HG03280 (cell line): ENCODE measurements around the gene GGT6.
"Not testable (repeated sequence)": the region's sequence is repeated elsewhere in the genome, so short reads cannot be mapped to it uniquely, and the experiment has no call there.

Experiments used
- ATAC-seq: cut with Tn5 transposase; IDR thresholded peaks from one replicate; pipeline ENCODE4 v1.9.1; 2021; ENCODE audit warnings: mild to moderate bottlenecking, moderate library complexity; ENCODE audit not compliant: unreplicated experiment

GGT6 gene

DNA sequence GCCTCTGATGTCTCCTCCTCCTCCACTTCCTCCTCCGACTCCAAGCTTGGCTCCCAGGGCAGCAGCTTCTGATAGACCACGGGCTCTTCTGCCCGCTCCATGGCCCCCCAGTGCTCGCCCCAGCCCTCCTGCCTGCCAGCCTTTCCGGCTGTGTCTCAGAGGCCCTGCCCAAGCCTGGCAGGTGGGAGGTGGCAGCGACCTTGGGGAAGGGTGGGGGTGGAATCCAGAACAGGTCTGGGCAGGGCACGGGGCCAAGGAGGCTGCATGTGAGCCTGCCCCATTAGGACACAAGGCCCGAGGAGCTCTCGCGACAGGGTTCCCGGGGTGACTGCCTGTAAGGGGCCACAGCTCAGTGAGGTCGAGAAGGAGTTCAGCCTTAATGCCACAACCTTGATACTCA is at the start of gene GGT6:
GGT6 (minus strand) TSS at position 157 of the 400 bp plus-strand sequence; CDS start at position 101, 56 bp downstream.
- ATAC-seq: no peak

- no peak for ATAC-seq
Observed at GRCh38 chr17:4610162-4610561, 49.8 kb upstream of the GGT6 start.

DNA sequence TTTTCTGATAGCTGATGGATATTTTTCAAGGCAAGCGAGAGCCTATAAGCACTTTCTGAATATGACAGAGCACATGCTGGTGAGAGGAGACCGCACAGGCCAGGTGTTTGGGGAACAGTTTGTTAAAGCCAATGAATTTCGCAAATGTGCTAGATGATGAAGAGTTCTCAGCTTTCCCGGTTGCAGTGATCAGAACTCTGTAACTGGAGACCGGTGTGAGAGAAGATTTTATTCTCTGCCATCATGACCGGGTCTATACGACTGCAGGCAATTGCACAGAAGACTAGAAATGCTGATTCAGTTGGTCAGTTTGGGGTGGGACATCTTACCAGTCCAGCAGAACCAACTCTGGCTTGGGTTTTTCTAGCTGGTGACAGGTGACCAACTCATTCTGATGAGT is 49.4 kb upstream of the GGT6 start:
- ATAC-seq: no peak

- ATAC-seq: no peak
Observed at GRCh38 chr17:4607773-4608187, 47.4 kb upstream of the GGT6 start.

GRCh38 chr17:4607261-4607741 is 46.9 kb upstream of the GGT6 start:
- ATAC-seq: no peak

DNA sequence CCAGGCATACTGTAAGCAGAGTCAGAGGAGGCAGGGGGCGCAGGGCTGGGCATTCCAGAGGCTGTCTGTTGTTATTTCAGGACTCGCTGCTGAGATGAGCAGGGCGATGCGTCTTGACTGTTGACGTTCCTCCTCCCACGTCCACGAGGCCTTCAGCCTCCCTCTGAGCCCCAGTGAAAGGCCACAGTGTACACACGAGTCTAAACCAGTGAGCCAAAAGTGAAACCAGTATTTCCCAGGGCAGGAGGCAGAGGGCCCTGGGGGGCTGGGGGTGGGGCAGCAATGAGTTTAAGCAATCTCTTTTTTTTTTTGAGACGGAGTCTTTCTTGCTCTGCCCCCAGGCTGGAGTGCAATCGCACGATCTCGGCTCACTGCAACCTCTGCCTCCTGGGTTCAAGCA is 45.4 kb upstream of the GGT6 start:
- ATAC-seq: no peak

DNA sequence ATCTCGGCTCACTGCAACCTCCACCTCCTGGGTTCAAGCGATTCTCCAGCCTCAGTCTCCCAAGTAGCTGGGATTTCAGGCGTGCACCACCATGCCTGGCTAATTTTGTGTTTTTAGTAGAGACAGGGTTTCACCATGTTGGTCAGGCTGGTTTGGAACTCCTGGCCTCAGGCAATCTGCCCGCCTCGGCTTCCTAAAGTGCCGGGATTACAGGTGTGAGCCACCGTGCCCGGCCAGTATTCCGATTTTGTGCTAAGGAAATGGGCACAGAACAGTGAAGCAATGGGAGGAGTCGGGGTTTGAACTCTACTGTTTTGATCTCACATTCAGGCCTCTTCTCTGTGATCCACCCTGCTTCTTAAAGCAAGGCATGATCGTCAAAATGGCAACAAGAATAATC is 44.4 kb upstream of the GGT6 start:
- not testable (repeated sequence) for ATAC-seq

GRCh38 chr17:4604111-4604644 is 43.8 kb upstream of the GGT6 start:
- ATAC-seq: no peak

DNA sequence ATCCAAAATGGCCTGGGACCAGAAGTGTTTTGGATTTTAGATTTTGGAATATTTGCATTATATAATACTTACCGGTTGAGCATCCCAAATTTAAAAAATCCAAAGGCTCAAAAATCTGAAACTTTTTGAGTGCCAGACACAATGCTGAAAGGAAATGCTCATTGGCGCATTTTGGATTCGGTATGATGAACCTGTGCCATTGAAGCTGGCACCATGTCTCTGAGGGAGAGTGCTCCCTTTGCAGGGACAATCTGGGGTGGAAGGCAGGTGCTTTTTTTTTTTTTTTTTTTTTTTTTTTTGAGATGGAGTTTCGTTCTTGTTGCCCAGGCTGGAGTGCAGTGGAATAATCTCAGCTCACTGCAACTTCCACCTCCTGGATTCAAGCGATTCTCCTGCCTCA is 41.7 kb upstream of the GGT6 start:
- no peak for ATAC-seq

- no peak for ATAC-seq
Observed at GRCh38 chr17:4601326-4601725, 40.9 kb upstream of the GGT6 start.

DNA sequence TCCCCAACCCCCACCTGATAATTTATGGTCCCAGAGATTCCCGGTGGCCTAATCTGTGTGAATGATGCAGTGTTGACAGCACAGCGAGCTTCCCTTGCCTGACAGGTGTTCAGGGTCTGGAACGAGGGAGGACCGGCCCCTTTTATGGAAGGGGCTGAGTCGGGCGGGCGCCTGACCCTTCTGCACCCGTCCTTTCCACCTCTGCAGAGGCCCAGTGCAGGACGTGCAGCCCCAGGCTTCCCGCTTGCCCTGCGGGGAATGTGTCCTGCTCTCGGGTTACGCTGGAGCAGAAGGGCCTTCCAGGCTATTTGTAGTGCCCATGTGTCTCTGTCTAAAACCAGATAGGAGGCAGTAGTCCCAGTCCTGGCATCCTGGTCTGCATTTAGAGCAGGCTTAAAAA is 40.2 kb upstream of the GGT6 start:
- ATAC-seq: no peak

DNA sequence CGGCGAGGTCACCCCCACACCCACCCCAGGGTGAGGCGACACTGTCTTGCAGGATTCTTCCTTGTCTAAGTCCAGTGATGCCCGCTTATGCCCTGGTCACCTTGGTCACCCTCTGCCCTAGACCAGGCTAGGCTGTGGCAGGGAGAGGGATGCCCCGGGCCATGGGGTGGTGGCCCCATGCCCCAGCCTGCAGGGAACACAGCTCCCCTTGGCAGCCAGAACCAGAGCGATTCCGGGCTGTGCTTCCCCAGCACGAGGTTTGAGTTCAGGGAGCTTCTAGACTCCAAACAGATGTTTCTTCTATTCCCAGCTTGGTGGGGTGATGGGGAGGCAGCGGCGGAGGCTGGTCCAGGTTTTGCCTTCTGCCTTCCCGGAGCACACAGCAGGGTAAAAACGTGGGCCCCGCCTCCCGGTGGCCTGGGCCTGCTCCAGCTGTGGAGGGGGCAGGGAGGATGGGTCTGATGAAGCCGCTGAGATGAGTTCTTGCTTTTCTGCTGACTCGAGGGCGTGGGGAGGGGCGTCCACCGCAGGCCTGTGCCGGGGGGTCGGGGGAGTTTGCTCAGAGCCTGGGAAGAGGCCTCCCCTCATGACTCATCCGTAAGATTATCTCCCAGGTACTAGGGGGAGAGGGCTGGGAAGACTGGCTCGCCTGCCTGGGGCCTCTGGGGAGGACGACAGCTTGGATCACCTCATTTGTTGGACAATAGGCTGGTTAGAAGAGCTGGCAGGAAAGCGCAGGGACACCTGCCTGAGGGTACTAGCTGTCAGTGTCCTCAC is 39.3 kb upstream of the GGT6 start:
- no peak for ATAC-seq

DNA sequence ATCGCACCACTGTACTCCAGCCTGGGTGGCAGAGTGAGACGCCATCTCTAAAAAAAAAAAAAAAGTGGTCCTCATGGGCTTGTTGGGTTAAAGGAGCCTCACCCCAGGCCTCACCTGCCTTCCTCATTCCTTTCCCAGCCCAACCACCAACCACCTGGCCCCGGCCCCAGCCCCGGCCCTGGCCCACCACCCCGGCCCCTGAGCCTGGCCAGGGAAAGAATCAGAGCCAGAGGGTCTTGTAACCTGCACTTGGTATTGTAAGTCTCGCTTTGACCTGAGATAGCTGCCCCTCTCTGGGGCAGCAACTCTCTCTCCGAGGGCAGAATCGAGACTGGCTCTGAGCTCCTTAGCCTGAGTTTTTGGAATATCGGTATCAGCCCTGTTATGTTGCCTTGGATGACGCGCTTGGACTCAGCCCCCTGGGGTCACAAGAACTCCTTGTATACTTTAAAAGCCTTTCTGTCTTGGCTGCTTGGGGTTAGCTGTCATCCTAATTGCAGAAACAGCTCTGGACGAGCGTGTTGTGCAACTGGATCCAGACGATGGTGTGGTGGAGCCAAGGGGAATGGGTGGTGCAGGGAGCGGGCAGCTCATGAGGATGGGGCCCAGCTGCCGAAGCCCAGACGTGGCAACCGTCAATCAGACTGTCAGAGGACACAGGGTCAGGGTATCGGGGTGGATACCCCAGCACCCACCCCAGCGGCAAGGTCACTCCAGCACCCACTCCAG is 38.6 kb upstream of the GGT6 start:
- no peak for ATAC-seq

DNA sequence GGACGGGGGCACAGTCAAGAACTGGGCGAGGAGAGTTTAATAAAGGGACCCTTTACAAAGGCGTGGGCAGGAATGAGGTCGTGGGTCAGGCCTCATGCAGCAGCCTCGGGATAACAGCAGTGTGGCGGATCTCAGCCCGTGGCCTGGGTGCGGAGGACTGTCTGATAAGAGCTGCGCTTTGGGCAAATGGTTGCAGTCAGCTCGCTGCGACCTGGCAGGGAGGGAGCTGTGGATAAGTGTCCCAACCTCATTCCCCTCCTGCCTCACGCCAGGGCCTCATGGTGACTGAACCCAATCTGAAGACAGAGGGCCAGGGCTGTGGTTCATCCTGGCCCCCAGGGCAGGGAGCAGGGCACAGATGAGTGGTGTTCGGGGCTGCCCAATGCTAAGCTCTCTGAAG is 37.6 kb upstream of the GGT6 start:
- no peak for ATAC-seq

GRCh38 chr17:4596636-4597380 is 36.4 kb upstream of the GGT6 start:
- ATAC-seq: no peak

- not testable (repeated sequence) for ATAC-seq
Observed at GRCh38 chr17:4595685-4596342, 35.4 kb upstream of the GGT6 start.

DNA sequence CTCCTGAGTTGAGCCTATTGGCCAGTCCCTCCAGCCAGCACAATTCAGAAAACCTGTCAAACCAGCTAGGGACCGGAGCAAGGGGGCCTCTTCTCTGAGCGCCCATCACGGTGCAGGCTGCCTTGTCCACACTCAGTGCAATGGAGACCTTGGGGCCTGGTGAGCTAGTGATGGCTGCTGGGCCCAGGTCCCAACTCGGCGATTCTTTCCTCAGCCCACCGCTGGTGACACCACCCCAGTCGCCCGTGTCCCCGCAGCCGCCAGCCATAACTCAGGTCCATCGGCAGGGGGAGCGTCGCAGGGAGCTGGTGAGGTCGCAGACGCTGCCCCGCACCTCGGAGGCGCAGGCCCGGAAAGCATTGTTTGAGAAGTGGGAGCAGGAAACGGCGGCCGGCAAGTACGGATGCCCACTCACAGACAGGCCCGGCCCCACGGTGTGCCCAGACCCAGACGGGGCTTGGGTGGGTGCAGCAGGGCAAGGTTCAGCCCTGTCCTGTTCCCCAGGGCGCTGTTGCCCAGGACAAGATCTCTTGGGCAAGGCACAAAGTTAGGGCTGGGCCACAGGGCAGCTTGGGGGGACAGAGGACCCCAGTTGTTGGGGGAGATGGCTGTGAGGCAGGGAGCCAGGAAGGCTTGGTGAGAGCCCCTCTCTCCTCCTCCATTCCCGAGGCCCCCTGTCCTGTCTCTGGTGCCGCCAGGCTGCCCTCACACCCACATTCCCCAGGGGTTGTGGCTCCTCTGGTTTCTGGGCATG is 34.7 kb upstream of the GGT6 start:
- ATAC-seq: no peak

DNA sequence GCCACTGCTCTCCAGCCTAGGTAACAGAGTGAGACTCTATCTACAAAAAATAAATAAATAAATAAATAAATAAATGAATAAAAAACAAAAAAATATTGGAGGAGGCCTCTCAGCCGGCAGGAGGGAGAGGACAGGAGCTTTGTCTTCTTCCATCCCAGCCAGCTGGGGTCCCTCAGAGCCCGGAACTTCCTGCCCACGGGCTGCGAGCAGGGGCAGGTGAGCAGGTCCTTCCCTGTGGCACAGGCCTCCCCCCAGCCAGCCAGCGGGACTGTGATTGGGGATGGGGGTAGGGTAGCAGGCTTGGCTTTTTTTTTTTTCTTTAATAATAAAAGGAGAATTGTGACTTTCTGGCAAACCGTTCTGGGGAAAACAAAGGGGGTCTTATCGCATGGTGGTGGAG is 34.0 kb upstream of the GGT6 start:
- ATAC-seq: no peak

GRCh38 chr17:4593021-4593421 is 32.6 kb upstream of the GGT6 start:
- ATAC-seq: no peak
